NCI-H1694 treated with DMSO at 0.1 percent for 48 hours (cell line): ENCODE results near the gene PTPRZ1.

ENCODE experiments used
- DNase-seq: peaks from one replicate; lab custom pipeline; 2025; lab: John Stamatoyannopoulos, UW

PTPRZ1 gene

DNA sequence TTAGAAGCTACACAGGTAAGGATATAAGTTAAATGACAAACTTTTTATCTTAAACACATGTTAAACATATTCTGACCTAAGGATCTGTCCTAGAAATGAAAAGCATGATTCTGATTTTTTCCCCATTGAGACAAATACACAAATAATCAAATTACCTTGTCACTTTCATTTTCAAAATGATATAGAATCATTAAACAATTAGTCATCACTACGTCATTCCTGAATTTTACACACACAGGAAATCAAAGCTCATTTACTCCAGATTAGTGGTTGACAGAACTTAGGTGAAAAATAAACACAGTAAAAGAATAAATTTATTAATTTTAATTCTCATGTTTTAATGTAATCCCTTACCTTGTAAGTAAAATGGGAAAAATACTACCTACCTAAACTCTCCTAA lies 182.1 kb downstream of the PTPRZ1 start:
- DNase-seq = no peak

- DNase-seq = no peak
Observed at GRCh38 chr7:122056977-122057376, 184.0 kb downstream of the PTPRZ1 start.

GRCh38 chr7:122059542-122059941 lies 186.6 kb downstream of the PTPRZ1 start:
- DNase-seq = no peak

GRCh38 chr7:122063146-122063545 lies 190.2 kb downstream of the PTPRZ1 start:
- DNase-seq = no peak

DNA sequence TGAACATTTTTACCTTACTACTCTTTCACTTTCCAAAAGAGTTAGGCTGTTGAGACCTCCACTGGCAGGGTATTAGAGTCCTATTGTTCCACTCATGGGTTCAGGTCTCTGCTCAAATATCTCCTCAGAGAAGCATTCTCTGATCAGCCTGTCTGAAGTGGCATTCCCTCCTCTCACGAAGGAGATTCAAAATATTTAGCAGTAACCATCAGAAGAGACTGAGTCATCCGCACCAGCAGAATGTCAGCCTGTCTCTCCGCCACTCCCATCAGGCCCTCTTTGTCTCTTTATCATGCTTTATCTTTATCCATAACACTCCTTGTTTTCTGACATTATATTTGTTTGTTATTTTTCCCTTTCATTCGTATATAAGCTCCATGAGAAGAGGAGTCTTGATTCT lies 192.0 kb downstream of the PTPRZ1 start:
- DNase-seq = no peak

DNA sequence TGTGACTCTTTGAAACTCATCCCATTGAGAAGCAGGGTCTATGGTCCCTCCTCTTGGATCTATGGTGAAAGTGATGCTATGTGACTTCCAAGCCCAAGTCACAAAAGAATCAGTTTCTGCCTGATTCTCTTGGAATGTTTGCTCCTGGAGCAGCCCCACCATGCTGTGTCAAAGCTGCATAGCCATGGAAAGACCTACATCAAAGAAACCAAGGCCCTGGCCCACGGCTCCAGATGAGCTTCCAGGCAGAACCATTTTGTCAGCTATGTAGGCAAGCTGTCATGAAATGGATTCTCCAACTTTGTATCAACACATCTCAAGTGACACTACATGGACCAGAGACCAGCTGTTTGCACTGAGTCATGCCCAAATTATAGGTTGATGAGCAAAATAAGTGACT lies 194.1 kb downstream of the PTPRZ1 start:
- no peak for DNase-seq

GRCh38 chr7:122068046-122068445 lies 195.1 kb downstream of the PTPRZ1 start:
- no peak for DNase-seq

GRCh38 chr7:122068999-122069398 lies 196.0 kb downstream of the PTPRZ1 start:
- no peak for DNase-seq

- DNase-seq = no peak
Observed at GRCh38 chr7:122070062-122070461, 197.1 kb downstream of the PTPRZ1 start.

GRCh38 chr7:122070834-122071233 lies 197.9 kb downstream of the PTPRZ1 start:
- no peak for DNase-seq

- no peak for DNase-seq
Observed at GRCh38 chr7:122072272-122072671, 199.3 kb downstream of the PTPRZ1 start.

GRCh38 chr7:122072924-122073599 lies 200.1 kb downstream of the PTPRZ1 start:
- no peak for DNase-seq

- no peak for DNase-seq
Observed at GRCh38 chr7:122073635-122074034, 200.7 kb downstream of the PTPRZ1 start.

DNA sequence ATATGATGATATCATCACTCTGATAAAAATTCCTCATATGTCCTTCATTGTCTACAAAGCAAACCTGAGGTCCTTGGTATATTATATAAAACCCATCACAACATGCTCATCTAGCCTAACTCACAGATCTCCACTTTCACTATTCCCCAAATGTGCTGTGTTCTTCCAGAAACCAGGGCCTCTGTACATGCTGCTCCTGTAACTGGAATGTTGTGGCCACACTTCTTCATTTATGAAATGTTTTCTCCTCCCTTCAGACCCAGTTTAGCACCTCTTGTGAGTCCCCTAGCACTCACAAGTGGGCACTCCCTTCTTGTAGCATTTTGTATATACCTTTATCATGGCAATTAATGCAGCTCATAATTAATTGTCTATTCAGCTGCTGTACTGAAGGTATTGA lies 209.2 kb downstream of the PTPRZ1 start:
- no peak for DNase-seq

DNA sequence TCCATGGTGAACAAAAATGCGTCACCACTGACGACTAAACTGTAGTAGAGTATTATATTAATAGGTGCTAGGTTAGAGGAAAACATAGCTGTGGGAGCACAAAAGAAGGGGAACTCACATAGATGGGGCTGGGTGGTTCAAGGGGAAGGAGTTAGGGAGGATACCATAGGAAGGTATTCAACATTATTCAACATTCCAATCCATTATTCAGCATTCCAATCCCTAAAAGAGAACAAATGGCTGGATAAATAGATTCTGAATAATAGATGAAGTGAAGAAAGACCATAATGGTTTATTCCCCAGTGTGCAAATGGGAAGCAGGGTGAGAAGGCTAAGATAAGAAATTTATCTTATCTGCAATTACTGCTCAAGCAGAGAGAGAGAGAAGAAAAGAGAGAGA lies 209.7 kb downstream of the PTPRZ1 start:
- DNase-seq = no peak

DNA sequence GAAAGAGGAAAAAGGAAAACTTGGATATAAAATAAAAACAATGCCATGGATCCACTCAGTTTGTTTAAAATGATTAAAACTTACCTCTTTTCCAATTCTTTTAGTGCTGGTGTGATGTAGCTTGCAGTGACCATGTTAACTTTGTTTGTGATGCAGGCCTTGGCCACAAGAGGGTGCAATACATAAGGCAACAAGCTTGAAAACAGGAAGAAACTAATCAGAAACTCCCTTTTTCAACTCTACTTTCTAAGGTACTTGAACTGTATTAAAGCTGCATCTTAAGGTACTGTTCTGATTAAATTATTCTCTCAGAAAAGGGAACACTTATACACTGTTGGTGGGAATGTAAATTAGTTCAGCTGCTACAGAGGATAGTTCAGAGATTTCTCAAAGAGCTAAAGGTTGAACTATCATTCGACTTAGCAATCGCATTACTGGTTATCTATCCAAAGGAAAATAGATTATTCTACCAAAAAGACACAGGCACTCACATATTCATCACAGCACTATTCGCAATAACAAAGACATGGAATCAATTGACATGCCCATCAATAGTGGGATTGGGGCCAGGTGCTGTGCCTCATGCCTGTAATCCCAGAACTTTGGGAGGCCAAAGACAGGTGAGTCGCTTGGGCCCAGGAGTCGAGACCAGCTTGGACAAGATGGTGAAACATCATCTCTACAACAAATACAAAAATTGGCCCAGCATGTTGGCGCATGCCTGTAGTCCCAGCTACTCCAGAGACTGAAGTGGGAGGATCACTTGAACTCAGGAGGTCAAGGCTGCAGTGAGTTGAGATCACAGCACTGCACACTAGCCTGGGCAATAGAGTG lies 220.2 kb downstream of the PTPRZ1 start:
- peak; percentile 54 for DNase-seq

- no peak for DNase-seq
Observed at GRCh38 chr7:122094549-122094948, 221.6 kb downstream of the PTPRZ1 start.

DNA sequence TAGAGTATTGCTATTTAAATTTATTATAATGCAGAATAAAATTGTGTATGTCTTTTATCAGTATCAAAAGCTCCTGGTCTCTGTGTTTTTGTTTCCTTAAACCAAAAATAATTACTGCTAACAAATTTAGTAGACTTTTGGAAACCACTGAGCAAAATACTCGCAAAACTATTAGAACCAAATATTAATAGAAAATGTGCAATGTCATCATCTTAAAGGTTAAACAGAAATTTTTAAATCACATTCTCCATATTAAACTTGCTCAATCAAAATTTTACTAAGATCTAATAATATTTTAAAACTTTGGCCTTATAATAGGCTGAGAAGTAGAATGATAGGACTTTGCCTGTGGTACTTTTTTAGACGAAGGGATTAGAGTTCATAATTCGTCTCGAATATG lies 222.7 kb downstream of the PTPRZ1 start:
- no peak for DNase-seq

DNA sequence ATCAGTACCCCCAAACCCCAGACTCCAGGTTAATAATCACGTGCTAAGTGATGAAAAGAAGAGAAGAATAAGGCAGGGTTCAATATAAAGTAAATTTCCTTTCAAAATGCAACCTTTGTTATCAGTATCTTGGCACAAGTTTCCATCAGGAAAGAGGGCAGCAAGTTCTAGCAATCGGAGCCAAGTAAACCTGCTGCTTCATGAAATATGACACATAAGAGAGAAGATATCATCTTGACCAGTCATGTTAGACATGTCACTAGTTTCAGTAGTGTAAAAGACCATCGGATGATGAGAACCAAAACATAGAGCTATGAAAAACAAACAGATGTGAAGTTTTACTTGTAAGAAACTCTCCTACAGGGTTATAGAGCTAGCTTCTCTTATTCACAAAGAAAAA lies 227.1 kb downstream of the PTPRZ1 start:
- DNase-seq = no peak

GRCh38 chr7:122103064-122103463 lies 230.1 kb downstream of the PTPRZ1 start:
- no peak for DNase-seq
